ENCODE measurements around the gene GTF3A.
A peak's percentile ranks its signal among the peaks of the same experiment; 100 is the strongest.

The GTF3A gene

DNA sequence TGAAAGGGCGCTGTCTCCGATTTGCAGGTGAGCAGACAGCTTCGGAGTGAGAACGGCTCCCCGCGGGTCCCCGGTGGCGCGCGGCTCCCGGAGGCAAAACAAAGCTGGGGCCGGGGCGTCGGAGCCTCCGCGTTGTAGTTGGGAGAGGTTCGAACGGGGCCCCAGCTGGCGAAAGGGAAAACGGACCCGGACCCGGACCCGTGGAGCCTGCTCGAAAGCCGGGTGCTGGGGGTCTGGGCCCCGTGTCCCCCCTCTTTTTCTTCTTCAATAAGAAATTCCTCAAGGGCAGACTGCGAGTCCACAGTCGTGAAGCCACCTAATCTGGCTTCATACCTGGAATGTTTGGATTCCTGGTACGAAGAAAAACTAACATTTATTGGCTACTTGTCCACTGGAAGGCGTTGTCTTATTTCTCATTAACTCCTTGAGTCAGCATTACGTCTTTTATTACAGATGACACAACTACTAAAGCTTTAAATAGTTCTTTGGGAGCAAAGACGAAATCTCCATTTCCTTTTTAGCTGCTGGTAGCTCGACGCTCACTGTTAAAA is 26.6 kb downstream of the GTF3A start (continued):
- no peak for TF ChIP-seq SCRT2 (tag by site-specific recombination; IDR thresholded peaks at IDR 0.05)
- TF ChIP-seq, protein P1, sequence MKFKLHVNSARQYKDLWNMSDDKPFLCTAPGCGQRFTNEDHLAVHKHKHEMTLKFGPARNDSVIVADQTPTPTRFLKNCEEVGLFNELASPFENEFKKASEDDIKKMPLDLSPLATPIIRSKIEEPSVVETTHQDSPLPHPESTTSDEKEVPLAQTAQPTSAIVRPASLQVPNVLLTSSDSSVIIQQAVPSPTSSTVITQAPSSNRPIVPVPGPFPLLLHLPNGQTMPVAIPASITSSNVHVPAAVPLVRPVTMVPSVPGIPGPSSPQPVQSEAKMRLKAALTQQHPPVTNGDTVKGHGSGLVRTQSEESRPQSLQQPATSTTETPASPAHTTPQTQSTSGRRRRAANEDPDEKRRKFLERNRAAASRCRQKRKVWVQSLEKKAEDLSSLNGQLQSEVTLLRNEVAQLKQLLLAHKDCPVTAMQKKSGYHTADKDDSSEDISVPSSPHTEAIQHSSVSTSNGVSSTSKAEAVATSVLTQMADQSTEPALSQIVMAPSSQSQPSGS (tag by site-specific recombination; IDR thresholded peaks at IDR 0.05; ENCODE audit: low read depth) = 0 out of 2 replicates have a peak, but pooled peaks have one; percentile 36
- no peak for TF ChIP-seq ZFP41 (tag by site-specific recombination; IDR thresholded peaks at IDR 0.05; ENCODE audit: borderline replicate concordance)
- TF ChIP-seq, protein P2, sequence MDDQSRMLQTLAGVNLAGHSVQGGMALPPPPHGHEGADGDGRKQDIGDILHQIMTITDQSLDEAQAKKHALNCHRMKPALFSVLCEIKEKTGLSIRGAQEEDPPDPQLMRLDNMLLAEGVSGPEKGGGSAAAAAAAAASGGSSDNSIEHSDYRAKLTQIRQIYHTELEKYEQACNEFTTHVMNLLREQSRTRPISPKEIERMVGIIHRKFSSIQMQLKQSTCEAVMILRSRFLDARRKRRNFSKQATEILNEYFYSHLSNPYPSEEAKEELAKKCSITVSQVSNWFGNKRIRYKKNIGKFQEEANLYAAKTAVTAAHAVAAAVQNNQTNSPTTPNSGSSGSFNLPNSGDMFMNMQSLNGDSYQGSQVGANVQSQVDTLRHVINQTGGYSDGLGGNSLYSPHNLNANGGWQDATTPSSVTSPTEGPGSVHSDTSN (CRISPR knock-in tag; IDR thresholded peaks at IDR 0.05) = no peak
- peak; percentile 98 for TF ChIP-seq ZNF660 (tag by site-specific recombination; IDR thresholded peaks at IDR 0.05)

DNA sequence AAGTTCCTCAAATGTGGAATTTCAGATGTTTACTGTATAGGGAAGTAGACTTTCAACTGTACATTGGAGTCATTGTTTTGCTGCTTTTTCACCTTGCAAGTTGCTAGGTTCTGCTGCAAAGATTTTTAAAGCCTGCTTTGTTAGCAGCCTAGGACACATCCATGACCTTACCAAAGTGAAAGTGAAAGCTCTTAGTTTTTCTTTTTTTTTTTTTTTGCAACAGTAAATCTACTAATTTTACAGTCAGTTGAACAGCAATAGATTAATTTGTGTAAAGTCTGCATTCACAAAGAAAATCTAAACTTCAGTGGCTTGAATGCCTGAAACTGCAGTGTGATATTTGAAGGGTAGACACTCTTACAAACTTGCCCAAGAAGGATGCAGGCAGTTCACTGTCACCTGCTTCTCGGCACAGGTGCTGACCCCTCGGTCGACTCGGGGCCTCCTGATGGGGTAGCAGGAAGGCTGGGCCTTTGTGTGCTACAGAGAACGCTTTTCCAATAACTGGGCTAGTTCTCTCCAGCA is 31.0 kb downstream of the GTF3A start:
- no peaks in the 10 kb centered on the region for H3K36me3 ChIP-seq (ENCODE audit: control insufficient read depth in 2 of 2, insufficient read depth in 1 of 2, low read length in 2 of 2)
- TF ChIP-seq ZNF335 (tag by site-specific recombination; conservative IDR thresholded peaks at IDR 0.05) = peak; percentile 30; the same call in 1 of the 2 replicates
- TF ChIP-seq ZNF555 (tag by site-specific recombination; conservative IDR thresholded peaks at IDR 0.05) = no peak
- H3K4me3 ChIP-seq (ENCODE audit: low read depth, low read length) = no peak overlapping the region
- CTCF ChIA-PET = interaction anchor here (0.7 to 0.9 kb wide), 2 partner anchors 29 to 225 kb away, joined by 3 to 5 read pairs; no protein-coding TSS in a partner anchor
- H3K27ac ChIP-seq (ENCODE audit: extremely low read depth, low read depth, low read length) = no peak overlapping the region
- POLR2A ChIA-PET = no interaction called here
- H3K9me3 ChIP-seq (ENCODE audit: control insufficient read depth, insufficient read depth, low read depth, low read length) = no peaks in the 10 kb centered on the region
- H3K4me1 ChIP-seq (ENCODE audit: control insufficient read depth, insufficient read depth, low read length) = peaks cover 3% of the 10 kb centered on the region; the same call in 1 of the 2 replicates

DNA sequence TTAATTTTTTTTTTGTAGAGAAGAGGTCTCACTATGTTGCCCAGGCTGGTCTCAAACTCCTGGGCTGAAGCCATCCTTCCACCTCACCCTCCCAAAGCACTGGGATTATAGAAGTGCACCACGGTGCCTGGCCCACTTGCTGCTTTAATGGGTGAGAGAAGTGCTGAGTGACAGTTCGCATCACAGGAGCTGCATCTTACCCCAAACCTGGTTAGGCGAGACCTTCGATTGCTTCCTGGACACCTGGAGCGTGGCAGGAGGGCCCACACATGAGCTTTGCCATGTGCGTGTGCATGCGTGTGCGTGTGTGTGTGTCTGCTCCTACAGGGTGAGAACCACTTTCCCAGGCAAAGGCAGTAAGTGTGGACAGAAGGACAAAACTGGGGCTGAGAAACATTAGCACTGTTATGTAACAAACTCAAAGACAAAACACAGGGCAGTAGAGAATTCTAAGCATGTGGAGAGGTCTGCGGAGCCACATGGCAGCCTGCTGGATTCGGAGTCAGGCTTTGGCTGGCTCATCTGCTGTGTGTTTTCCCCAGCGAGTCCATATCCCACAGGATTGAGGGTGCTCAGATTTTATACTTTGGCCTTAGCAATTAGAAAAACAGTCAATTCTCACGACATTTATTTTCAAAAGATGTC is 37.6 kb downstream of the GTF3A start:
- H3K27ac ChIP-seq (ENCODE audit: extremely low read depth, low read depth, low read length) = no peak overlapping the region
- ChIA-PET CTCF (no interaction called here), POLR2A (no interaction called here)
- no peaks in the 10 kb centered on the region for H3K4me1 ChIP-seq (ENCODE audit: control insufficient read depth, insufficient read depth, low read length)
- no peaks in the 10 kb centered on the region for H3K36me3 ChIP-seq (ENCODE audit: control insufficient read depth in 2 of 2, insufficient read depth in 1 of 2, low read length in 2 of 2)
- TF ChIP-seq ZNF202 (tag by site-specific recombination; IDR thresholded peaks at IDR 0.05; ENCODE audit: borderline replicate concordance) (no peak), ZNF768 (tag by site-specific recombination; IDR thresholded peaks at IDR 0.05) (no peak), SP2 (tag by site-specific recombination; IDR thresholded peaks at IDR 0.05) (no peak), BCL11A (tag by site-specific recombination; IDR thresholded peaks at IDR 0.05; ENCODE audit: low read depth) (no peak), ZNF629 (tag by site-specific recombination; IDR thresholded peaks at IDR 0.05) (no peak), ZNF169 (tag by site-specific recombination; IDR thresholded peaks at IDR 0.05) (no peak), KLF16 (tag by site-specific recombination; IDR thresholded peaks at IDR 0.05) (no peak), HOXC10 (CRISPR knock-in tag; IDR thresholded peaks at IDR 0.05) (no peak)
- TF ChIP-seq, protein P3, sequence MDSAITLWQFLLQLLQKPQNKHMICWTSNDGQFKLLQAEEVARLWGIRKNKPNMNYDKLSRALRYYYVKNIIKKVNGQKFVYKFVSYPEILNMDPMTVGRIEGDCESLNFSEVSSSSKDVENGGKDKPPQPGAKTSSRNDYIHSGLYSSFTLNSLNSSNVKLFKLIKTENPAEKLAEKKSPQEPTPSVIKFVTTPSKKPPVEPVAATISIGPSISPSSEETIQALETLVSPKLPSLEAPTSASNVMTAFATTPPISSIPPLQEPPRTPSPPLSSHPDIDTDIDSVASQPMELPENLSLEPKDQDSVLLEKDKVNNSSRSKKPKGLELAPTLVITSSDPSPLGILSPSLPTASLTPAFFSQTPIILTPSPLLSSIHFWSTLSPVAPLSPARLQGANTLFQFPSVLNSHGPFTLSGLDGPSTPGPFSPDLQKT (IDR thresholded peaks at IDR 0.05; ENCODE audit: borderline replicate concordance, low read depth, low read length) = no peak
- TF ChIP-seq, protein P4, sequence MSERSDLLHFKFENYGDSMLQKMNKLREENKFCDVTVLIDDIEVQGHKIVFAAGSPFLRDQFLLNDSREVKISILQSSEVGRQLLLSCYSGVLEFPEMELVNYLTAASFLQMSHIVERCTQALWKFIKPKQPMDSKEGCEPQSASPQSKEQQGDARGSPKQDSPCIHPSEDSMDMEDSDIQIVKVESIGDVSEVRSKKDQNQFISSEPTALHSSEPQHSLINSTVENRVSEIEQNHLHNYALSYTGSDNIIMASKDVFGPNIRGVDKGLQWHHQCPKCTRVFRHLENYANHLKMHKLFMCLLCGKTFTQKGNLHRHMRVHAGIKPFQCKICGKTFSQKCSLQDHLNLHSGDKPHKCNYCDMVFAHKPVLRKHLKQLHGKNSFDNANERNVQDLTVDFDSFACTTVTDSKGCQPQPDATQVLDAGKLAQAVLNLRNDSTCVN (tag by site-specific recombination; optimal IDR thresholded peaks at IDR 0.05) = no peak
- no peaks in the 10 kb centered on the region for H3K9me3 ChIP-seq (ENCODE audit: control insufficient read depth, insufficient read depth, low read depth, low read length)
- no peak overlapping the region for H3K4me3 ChIP-seq (ENCODE audit: low read depth, low read length)
